Left lung (tissue), 10 donors: Measurements from ENCODE around the gene EBP. TPM values are rescaled to one million over a fixed set of nuclear protein-coding genes. Genes with fewer than 3 reads are reported as not detected.
A peak's percentile ranks its signal among the peaks of the same experiment; 100 is the strongest.

ENCODE experiments used
- ATAC-seq: fragments of 200-7000 bp; cut with Tn5 transposase; one replicate; pipeline ENCODE4 v1.9.1; 2020; ENCODE audit warnings: moderate library complexity
- DNase-seq, 4 donors: peaks; one replicate each; pipeline ENCODE4 v3.0.0-alpha.2; 2013 to 2020
- H3K27ac ChIP-seq, 2 donors: fragments of 200-600 bp; sonication (generic) in 1 of 2; one replicate each; pipeline versions ENCODE4 v1.5.0 to v1.8.0; 2020 to 2021
- H3K27me3 ChIP-seq, 2 donors: fragments of 200-600 bp; sonication (generic) in 1 of 2; one replicate each; pipeline versions ENCODE4 v1.5.0 to v1.8.0; 2020 to 2021
- H3K36me3 ChIP-seq, 2 donors: fragments of 200-600 bp; sonication (generic) in 1 of 2; one replicate each; pipeline versions ENCODE4 v1.5.0 to v1.8.0; 2020 to 2021
- H3K4me1 ChIP-seq, 2 donors: fragments of 200-600 bp; one replicate each; pipeline ENCODE4 v1.8.0; 2021
- H3K4me3 ChIP-seq, 2 donors: fragments of 200-600 bp; sonication (generic) in 1 of 2; one replicate each; pipeline versions ENCODE4 v1.5.0 to v1.8.0; 2020 to 2021; ENCODE audit warnings: mild to moderate bottlenecking in 1 of 2
- H3K9me3 ChIP-seq, 2 donors: fragments of 200-600 bp; sonication (generic) in 1 of 2; one replicate each; pipeline versions ENCODE4 v1.5.0 to v1.8.0; 2020 to 2021
- intact Hi-C, 2 donors: fragments of 100-400 bp; cut with DNase I; formaldehyde crosslinking; loops; one replicate each; pipeline versions ENCODE4 v1.11.2 to v1.14.2; 2022
- polyA plus RNA-seq, 6 donors: library from polyadenylated mRNA; unstranded; fragments of 120-200 nt; gene quantifications; one replicate each; pipeline ENCODE4 v1.2.1, GENCODE V29; 2013; ENCODE audit not compliant: insufficient read length in 6 of 6
- total RNA-seq, 2 donors: library from RNA; stranded (reverse); fragmentation: NEBNext Ultra II Directional; extraction: Animal tissue kit (Norgen Biotek cat#: 25700); gene quantifications; one replicate each; pipeline ENCODE4 v1.2.1, GENCODE V29; 2021
- TF ChIP-seq, protein P1 (sequence below), 2 donors: fragments of 200-600 bp; sonication (generic) in 1 of 2; IDR thresholded peaks; one replicate each; pipeline versions ENCODE4 v1.5.0 to v1.8.0; 2021; ENCODE audit warnings: antibody characterized with exemption in 2 of 2
- donor health status: DM: no; HTN: yes; CAD: no.
- donor health status: DM: no; HTN: no; CAD: no.

Gene EBP
- total and polyA plus RNA-seq, 8 donors: 32.6 to 200 (median 35.1) TPM

DNA sequence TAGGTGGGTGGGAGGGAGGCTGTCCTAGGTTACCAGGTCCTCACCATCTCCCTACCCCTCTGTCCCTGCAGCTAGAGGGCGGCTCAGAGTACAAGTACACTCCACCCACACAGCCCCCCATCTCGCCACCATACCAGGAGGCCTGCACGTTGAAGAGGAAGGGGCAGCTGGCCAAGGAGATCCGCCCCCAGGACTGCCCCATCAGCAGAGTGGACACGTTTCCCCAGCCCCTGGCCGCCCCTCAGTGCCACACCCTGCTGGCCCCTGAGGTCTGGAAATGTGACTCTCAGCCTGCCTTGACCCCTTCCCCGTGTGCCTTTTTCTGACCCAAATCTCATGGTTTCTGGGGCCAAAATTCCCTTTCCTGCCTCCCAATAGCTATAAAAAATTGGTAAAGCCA lies 39.1 kb upstream of the EBP start:
- Histone ChIP-seq H3K36me3 (peaks cover 0 to 60% of the 10 kb centered on the region in 2 donors), H3K4me1 (no peaks in the 10 kb centered on the region), H3K27ac (no peak overlapping the region), H3K27me3 (no peaks in the 10 kb centered on the region), H3K4me3 (no peak overlapping the region), H3K9me3 (no peaks in the 10 kb centered on the region)
- intact Hi-C loops: no loop called here
- TF ChIP-seq, protein P1, sequence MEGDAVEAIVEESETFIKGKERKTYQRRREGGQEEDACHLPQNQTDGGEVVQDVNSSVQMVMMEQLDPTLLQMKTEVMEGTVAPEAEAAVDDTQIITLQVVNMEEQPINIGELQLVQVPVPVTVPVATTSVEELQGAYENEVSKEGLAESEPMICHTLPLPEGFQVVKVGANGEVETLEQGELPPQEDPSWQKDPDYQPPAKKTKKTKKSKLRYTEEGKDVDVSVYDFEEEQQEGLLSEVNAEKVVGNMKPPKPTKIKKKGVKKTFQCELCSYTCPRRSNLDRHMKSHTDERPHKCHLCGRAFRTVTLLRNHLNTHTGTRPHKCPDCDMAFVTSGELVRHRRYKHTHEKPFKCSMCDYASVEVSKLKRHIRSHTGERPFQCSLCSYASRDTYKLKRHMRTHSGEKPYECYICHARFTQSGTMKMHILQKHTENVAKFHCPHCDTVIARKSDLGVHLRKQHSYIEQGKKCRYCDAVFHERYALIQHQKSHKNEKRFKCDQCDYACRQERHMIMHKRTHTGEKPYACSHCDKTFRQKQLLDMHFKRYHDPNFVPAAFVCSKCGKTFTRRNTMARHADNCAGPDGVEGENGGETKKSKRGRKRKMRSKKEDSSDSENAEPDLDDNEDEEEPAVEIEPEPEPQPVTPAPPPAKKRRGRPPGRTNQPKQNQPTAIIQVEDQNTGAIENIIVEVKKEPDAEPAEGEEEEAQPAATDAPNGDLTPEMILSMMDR (IDR thresholded peaks at IDR 0.05): no peak
- ATAC-seq (no peak), DNase-seq (no peak)

- no peaks in the 10 kb centered on the region for H3K27me3 ChIP-seq
- ATAC-seq (peak; percentile 47), DNase-seq (no peak)
- intact Hi-C loops: no loop called here
- H3K4me3 ChIP-seq: no peak overlapping the region
- H3K9me3 ChIP-seq: no peaks in the 10 kb centered on the region
- peaks cover 0 to 32% of the 10 kb centered on the region in 2 donors for H3K36me3 ChIP-seq
- H3K4me1 ChIP-seq: no peaks in the 10 kb centered on the region
- TF ChIP-seq, protein P1 (IDR thresholded peaks at IDR 0.05): no peak
- H3K27ac ChIP-seq: no peak overlapping the region
These were observed 34.2 kb upstream of the EBP start for GRCh38 chrX:48487362-48487798.

GRCh38 chrX:48488034-48488433 lies 33.6 kb upstream of the EBP start:
- intact Hi-C loops: no loop called here
- Histone ChIP-seq H3K4me3 (no peak overlapping the region), H3K36me3 (peaks cover 0 to 25% of the 10 kb centered on the region in 2 donors), H3K27me3 (no peaks in the 10 kb centered on the region), H3K9me3 (no peaks in the 10 kb centered on the region), H3K4me1 (no peaks in the 10 kb centered on the region), H3K27ac (no peak overlapping the region)
- TF ChIP-seq, protein P1 (IDR thresholded peaks at IDR 0.05): no peak
- DNase-seq (no peak), ATAC-seq (no peak)

DNA sequence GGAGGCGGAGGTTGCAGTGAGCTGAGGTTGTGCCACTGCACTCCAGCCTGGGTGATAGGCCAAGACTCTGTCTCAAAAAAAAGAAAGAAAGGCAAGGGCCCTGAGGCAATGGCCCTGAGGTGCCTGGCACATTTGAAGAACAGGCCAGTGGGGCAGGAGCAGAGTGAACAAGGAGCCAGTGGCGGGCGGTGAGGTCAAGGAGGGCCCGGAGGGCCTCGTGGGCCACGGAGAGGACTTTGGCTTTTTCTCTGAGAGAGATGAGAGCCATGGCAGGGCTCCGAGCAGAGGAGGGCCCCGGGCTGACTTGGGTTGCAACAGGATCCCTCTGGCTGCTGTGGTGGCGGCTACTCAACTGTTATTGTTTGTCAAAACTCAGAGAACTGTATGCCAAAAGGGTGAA lies 32.3 kb upstream of the EBP start:
- intact Hi-C loops: no loop called here
- H3K4me3 ChIP-seq: no peak overlapping the region
- no peaks in the 10 kb centered on the region for H3K27me3 ChIP-seq
- ATAC-seq (no peak), DNase-seq (no peak)
- H3K27ac ChIP-seq: no peak overlapping the region
- H3K9me3 ChIP-seq: no peaks in the 10 kb centered on the region
- no peaks in the 10 kb centered on the region for H3K4me1 ChIP-seq
- TF ChIP-seq, protein P1 (IDR thresholded peaks at IDR 0.05): no peak
- H3K36me3 ChIP-seq: peaks cover 0 to 12% of the 10 kb centered on the region in 2 donors

DNA sequence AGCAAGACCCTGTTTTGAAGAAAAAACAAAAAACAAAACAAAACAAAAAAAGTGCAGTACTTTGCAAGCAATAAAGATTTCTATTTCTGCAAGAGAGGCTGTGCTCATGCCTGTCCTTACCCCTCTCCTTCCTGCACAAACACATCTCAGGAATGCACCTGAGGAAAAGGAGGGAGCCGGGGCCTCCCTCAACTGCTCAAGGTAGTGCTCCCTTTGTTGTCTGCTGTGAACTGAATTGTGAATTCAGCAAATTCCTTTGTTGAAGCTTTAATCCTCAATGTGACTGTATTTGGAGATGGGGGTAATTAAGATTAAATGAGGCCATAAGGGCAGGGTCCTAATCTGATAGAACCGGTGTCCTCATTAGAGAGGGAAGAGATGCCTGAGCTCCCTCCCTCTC lies 31.7 kb upstream of the EBP start:
- Histone ChIP-seq H3K27me3 (no peaks in the 10 kb centered on the region), H3K36me3 (peaks cover 0 to 6% of the 10 kb centered on the region in 2 donors), H3K27ac (no peak overlapping the region), H3K4me3 (no peak overlapping the region), H3K4me1 (no peaks in the 10 kb centered on the region), H3K9me3 (no peaks in the 10 kb centered on the region)
- ATAC-seq: no peak
- DNase-seq: no peak
- intact Hi-C loops: no loop called here
- TF ChIP-seq, protein P1 (IDR thresholded peaks at IDR 0.05): no peak
